NCI-H2107 (cell line): ENCODE data around the gene CENPO.
A peak's percentile ranks its signal among the peaks of the same experiment; 100 is the strongest.

Source experiments
- DNase-seq: peaks from one replicate; lab custom pipeline; 2025; lab: John Stamatoyannopoulos, UW

The CENPO gene

DNA sequence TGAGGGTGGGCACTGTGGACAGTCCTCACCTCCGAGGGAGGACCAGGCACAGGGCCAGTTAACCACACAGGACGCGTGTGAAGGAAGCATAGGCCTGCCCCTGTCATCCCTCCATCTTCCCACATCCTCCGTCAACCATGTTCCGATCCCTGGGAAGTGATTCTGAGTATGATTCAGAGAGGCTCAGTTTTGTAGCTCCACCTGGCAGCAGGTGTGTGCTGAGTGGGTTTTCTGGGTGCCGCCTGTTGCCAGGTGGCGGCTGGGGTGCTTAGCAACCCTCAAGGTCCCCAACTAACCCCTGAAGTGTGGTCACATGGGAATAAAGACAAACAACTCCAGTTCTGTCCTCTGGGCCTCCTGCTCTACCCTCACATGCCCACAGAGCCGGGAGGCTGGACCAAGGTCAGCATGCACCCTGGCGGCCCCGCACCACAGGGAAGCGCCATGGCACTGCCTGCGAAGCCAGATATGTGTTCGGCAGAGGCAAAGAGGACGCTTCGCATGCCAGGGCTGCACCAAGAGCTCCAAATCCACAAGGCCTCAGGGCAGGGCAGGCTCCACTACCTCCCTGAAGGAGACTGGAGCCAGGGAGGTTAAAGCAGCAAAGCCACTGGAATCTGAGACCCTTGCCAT is 66.9 kb downstream of the CENPO start:
- DNase-seq = peak; percentile 40

DNA sequence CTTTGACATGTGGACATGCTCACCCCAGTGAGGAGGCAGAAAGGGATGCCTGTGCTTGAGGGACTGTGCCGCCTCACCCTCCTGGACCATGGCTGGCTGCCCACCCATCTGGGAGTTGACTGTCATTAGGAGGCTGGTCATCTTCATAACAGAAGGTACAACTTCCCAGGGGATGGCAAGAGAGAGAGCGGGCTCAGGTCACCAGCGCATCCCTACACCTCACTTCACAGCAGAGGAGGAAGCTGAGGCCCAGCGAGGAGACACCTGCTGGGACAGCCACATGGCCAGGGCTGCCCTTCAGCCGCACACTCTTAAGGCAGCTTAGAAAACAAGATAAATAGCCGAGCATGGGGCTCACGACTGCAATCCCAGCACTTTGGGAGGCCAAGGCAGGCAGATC is 67.4 kb downstream of the CENPO start:
- no peak for DNase-seq

DNA sequence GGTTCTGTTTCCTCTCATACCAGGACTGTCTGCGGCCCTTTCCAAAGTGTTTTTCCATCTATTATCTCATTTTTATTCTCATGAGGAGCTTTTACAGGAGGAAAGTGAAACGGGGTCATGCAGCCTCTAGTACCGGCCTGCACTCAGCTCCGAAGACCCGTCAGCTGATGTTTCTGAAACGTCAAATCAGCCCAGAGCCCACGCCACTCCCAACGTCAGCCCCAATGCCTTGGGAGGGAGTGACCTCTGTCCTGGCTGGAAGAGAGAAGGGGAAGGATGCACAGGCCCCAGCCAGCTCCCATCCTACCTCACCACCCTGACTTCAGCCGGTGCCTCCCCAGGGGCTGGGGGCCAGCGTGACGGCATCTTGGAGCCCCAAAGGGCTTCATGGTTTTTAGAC is 68.3 kb downstream of the CENPO start:
- DNase-seq = no peak

DNA sequence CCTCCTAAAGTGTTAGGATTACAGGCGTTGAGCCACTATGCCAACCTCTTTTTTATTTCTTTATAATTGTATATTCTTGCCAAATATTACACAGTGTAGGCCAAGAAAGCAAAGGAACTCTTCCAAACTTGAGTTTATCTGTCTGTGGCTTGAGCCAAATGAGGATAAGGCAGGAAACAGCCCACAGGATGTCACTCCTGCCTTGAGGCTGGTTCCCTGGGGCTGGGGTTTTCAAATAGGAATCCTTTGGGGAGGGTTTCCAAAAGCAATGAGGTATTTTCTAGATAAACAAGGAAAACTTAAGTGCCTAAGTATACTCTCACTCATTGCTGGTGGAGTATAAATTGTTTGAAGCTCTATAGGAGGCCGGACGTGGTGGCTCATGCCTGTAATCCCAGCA is 70.4 kb downstream of the CENPO start:
- DNase-seq = no peak

DNA sequence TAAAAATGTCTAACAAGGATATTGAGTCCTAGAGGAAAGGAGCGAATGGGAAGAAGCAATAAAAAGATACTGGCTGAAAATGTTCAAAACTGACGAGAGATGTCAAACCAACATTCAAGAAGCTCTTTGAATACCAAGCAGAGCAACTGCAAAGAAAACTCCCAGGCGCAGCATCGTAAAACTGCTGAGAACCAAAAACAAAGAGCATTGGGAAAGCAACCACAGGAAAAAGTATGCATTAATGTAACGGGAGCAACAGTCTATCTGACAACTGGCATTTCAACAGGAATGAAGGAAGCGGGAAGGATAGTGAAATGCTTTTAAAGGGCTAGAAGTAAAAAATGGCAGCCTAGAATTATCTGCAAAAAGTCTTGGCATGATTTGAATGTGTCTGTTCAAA is 73.7 kb downstream of the CENPO start:
- no peak for DNase-seq

DNA sequence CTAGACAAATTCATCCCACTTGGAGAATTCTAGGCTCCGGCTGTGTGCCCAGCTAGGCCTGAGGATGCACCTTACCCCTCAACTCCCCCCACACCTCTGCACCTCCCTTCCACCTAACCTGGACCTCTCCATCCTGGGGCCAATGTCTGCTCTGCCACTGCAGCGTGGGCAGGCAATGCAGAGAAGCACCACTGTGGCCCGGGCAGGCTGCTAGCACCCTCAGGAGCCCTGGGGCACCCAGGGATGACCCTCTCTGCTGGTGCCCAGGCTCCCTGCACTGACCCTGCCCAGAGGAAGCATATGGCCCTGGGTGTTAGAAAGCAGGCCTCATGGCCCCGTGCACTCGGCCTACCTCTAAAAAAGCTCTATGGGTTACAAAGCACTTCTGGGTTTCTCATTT is 77.2 kb downstream of the CENPO start:
- no peak for DNase-seq

DNA sequence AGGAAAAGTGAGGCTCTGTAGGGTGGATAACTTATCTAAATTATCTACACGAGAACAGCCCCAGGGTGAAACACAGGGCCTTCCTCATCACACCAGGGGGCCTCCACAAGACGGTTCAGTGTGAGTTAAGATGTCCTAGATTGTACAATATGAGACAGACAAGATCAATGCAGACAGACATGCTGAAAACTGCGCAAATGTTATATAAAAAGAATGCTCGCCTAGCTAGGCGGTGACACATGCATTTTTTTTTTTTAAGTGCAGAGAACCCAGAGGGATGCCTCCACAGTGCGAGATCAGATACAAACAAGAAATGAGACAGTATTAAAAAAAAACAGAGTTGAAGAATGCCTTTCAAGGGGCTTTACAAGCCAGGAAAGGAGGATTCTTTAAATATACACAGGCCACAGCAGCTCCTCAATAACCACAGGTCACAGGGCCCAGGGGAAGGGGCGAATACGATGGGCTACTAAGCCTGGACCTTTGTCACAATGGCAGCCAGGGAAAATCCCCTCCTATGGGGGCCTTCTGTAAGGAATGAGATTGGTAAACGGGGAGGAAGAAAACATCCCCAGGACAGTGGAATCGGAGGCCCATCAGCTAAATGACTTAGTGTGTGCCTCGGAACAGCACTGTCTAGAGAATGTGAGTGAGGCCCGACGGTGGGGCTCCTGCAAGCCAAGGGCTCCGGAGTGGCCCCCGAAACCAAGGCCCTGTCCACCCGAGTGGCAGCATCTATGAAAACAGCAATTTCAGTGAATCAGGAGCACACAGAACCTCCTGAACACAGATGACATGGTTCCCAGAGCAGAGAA is 77.9 kb downstream of the CENPO start:
- no peak for DNase-seq

DNA sequence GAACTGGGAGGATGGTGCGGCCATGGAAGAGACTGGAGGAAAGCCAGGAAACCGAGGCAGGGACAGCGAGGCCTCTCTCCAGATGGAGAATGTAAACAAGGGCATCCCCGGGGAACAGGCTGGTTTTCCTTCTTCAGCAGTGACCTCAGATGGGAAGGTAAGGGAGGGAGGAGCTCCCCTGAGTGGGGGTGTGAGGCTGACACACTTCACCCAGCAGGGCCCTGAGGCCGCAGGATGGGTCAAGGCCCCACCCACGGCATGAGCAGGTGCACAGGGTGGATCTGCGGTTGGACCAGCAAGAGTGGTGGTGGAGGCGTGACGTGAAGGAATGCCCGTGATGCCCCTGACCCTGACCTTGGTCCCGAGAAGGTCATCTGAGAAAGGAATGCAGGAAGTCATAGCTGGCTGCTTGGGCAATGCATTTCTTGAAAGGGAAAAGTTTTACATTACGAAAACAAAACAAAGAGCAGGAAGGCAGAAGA is 78.7 kb downstream of the CENPO start:
- DNase-seq = no peak
